HEK293 (cell line): ENCODE measurements around the gene ZNF860.

Source experiments
- FEZF1 ChIP-seq: fragments of 450-650 bp; formaldehyde crosslinking; IDR thresholded peaks from 2 replicates; pipeline ENCODE4 v1.5.1; 2016; ENCODE audit warnings: missing biosample characterization, missing genetic modification characterization
- MEIS1 ChIP-seq: sonication (generic); formaldehyde crosslinking; IDR thresholded peaks from 2 replicates; pipeline ENCODE4 v1.8.1; 2022; ENCODE audit warnings: missing genetic modification reagents, mild to moderate bottlenecking, borderline replicate concordance
- PRDM2 ChIP-seq: fragments of 450-650 bp; formaldehyde crosslinking; IDR thresholded peaks from 2 replicates; pipeline ENCODE4 v1.5.1; 2016; ENCODE audit warnings: missing biosample characterization, missing genetic modification characterization, borderline replicate concordance
- WT1 ChIP-seq: fragments of 450-650 bp; formaldehyde crosslinking; IDR thresholded peaks from 2 replicates; pipeline ENCODE4 v1.5.1; 2016; ENCODE audit warnings: missing biosample characterization, missing genetic modification characterization
- ZNF114 ChIP-seq: fragments of 450-650 bp; formaldehyde crosslinking; IDR thresholded peaks from 2 replicates; pipeline ENCODE4 v1.5.0; 2017; ENCODE audit warnings: missing biosample characterization, missing genetic modification characterization
- ZNF843 ChIP-seq: fragments of 450-650 bp; formaldehyde crosslinking; IDR thresholded peaks from 2 replicates; pipeline ENCODE4 v1.5.1; 2016; ENCODE audit warnings: missing biosample characterization, missing genetic modification characterization
- TF ChIP-seq, protein P1 (sequence below): fragments of 450-650 bp; formaldehyde crosslinking; IDR thresholded peaks from 2 replicates; pipeline ENCODE4 v1.5.1; 2016; ENCODE audit warnings: missing biosample characterization, missing genetic modification characterization

GRCh38 chr3:31997500-31997899, 15.9 kb downstream of the ZNF860 start:
- TF ChIP-seq, protein P1, sequence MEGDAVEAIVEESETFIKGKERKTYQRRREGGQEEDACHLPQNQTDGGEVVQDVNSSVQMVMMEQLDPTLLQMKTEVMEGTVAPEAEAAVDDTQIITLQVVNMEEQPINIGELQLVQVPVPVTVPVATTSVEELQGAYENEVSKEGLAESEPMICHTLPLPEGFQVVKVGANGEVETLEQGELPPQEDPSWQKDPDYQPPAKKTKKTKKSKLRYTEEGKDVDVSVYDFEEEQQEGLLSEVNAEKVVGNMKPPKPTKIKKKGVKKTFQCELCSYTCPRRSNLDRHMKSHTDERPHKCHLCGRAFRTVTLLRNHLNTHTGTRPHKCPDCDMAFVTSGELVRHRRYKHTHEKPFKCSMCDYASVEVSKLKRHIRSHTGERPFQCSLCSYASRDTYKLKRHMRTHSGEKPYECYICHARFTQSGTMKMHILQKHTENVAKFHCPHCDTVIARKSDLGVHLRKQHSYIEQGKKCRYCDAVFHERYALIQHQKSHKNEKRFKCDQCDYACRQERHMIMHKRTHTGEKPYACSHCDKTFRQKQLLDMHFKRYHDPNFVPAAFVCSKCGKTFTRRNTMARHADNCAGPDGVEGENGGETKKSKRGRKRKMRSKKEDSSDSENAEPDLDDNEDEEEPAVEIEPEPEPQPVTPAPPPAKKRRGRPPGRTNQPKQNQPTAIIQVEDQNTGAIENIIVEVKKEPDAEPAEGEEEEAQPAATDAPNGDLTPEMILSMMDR, result no peak
- TF ChIP-seq ZNF114 (tag by site-specific recombination) (no peak), WT1 (tag by site-specific recombination) (no peak), PRDM2 (tag by site-specific recombination) (no peak), FEZF1 (tag by site-specific recombination) (no peak), MEIS1 (CRISPR knock-in tag) (no peak), ZNF843 (no peak)
